Subcutaneous abdominal adipose tissue (tissue), 5 donors: ENCODE results near the gene MYL12B.
"Not testable (repeated sequence)": the region's sequence is repeated elsewhere in the genome, so short reads cannot be mapped to it uniquely, and the experiment has no call there.

Experiments
- H3K27ac ChIP-seq: one replicate; pipeline ENCODE4 v1.7.0; 2013; ENCODE audit warnings: low read depth, mild to moderate bottlenecking, inconsistent platforms, low read length, moderate library complexity
- H3K27me3 ChIP-seq, 5 donors: one replicate each; pipeline ENCODE4 v1.7.0; 2013; ENCODE audit warnings: low read length in 5 of 5, inconsistent platforms in 1 of 5; ENCODE audit not compliant: control insufficient read depth in 5 of 5, insufficient read depth in 4 of 5
- H3K36me3 ChIP-seq, 5 donors: one replicate each; pipeline ENCODE4 v1.7.0; 2013; ENCODE audit warnings: low read length in 5 of 5; ENCODE audit not compliant: control insufficient read depth in 5 of 5, insufficient read depth in 5 of 5
- H3K4me1 ChIP-seq, 5 donors: one replicate each; pipeline ENCODE4 v1.7.0; 2013; ENCODE audit warnings: low read length in 5 of 5, mild to moderate bottlenecking in 3 of 5, moderate library complexity in 1 of 5; ENCODE audit not compliant: control insufficient read depth in 5 of 5, insufficient read depth in 5 of 5
- H3K4me3 ChIP-seq, 5 donors: one replicate each; pipeline ENCODE4 v1.7.0; 2013; ENCODE audit warnings: low read length in 5 of 5, low read depth in 1 of 5
- H3K9ac ChIP-seq, 5 donors: one replicate each; pipeline ENCODE4 v1.7.0; 2013; ENCODE audit warnings: low read length in 5 of 5, mild to moderate bottlenecking in 4 of 5, moderate library complexity in 3 of 5
- H3K9me3 ChIP-seq, 5 donors: one replicate each; pipeline ENCODE4 v1.7.0; 2013; ENCODE audit warnings: low read length in 5 of 5; ENCODE audit not compliant: control insufficient read depth in 5 of 5
- donor health status: healthy.
- donor health status: healthy.
- donor health status: healthy.
- donor health status: healthy.
- donor health status: healthy.

The MYL12B gene

DNA sequence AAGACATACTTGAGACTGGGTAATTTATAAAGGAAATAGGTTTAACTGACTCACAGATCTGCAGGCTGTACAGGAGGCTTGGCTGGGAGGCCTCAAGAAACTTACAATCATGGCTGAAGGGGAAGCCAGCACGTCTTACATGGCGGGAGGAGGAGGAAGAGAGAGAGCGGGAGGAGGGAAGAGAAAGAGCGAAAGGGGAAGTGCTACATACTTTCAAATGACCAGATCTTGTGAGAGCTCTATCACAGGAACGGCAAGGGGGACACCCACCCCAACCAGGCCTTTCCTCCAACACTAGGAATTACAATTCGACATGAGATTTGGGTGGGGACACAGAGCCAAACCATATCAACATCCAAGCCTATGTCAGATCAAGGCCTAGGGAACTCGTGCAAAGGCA lies 24.2 kb downstream of the MYL12B start:
- Histone ChIP-seq H3K4me1 (peaks cover 0 to 10% (median 5%) of the 10 kb centered on the region in 5 donors), H3K9ac (no peak overlapping the region), H3K4me3 (no peak overlapping the region), H3K27ac (no peak overlapping the region), H3K36me3 (no peaks in the 10 kb centered on the region), H3K9me3 (no peaks in the 10 kb centered on the region), H3K27me3 (no peaks in the 10 kb centered on the region)

- Histone ChIP-seq H3K9ac (no peak overlapping the region), H3K27me3 (no peaks in the 10 kb centered on the region), H3K36me3 (no peaks in the 10 kb centered on the region), H3K4me1 (peaks cover 2 to 13% (median 12%) of the 10 kb centered on the region in 5 donors), H3K4me3 (no peak overlapping the region), H3K27ac (no peak overlapping the region), H3K9me3 (no peaks in the 10 kb centered on the region)
Observed at GRCh38 chr18:3293196-3293951, 31.4 kb downstream of the MYL12B start.

GRCh38 chr18:3294435-3295080 lies 32.6 kb downstream of the MYL12B start:
- Histone ChIP-seq H3K9me3 (no peaks in the 10 kb centered on the region), H3K9ac (no peak overlapping the region), H3K27me3 (no peaks in the 10 kb centered on the region), H3K4me1 (peaks cover 2 to 13% (median 12%) of the 10 kb centered on the region in 5 donors), H3K4me3 (no peak overlapping the region), H3K36me3 (no peaks in the 10 kb centered on the region), H3K27ac (no peak overlapping the region)

- H3K36me3 ChIP-seq = no peaks in the 10 kb centered on the region
- peak overlapping the region in 2 of 5 donors; percentile 40 to 60 for H3K9ac ChIP-seq
- H3K4me1 ChIP-seq = peaks cover 2 to 13% (median 12%) of the 10 kb centered on the region in 5 donors
- H3K4me3 ChIP-seq = peak overlapping the region; percentile 55 to 79 (median 75)
- H3K9me3 ChIP-seq = no peaks in the 10 kb centered on the region
- no peaks in the 10 kb centered on the region for H3K27me3 ChIP-seq
- no peak overlapping the region for H3K27ac ChIP-seq
Observed at GRCh38 chr18:3297025-3297984, 35.4 kb downstream of the MYL12B start.

DNA sequence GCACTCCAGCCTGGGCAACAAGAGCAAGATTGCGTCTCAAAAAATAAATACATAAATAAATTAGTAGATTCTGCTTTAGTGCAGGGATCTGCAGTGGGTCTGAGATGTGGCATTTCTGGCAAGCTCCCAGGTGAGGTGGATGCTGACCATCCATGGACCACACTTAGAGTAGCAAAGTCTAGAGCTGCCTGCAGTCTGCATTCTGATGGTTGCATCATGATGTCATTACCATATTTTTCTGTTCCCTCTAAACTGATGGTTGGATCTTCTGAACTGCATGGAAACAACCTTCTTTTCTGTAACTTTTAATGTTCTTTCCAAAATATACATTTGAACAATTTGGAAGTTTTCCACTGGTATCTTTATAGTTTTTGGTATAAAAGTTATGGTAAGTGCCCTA lies 42.9 kb downstream of the MYL12B start:
- no peaks in the 10 kb centered on the region for H3K9me3 ChIP-seq
- no peaks in the 10 kb centered on the region for H3K36me3 ChIP-seq
- H3K4me3 ChIP-seq = no peak overlapping the region
- no peaks in the 10 kb centered on the region for H3K4me1 ChIP-seq
- H3K27ac ChIP-seq = no peak overlapping the region
- no peaks in the 10 kb centered on the region for H3K27me3 ChIP-seq
- H3K9ac ChIP-seq = no peak overlapping the region

DNA sequence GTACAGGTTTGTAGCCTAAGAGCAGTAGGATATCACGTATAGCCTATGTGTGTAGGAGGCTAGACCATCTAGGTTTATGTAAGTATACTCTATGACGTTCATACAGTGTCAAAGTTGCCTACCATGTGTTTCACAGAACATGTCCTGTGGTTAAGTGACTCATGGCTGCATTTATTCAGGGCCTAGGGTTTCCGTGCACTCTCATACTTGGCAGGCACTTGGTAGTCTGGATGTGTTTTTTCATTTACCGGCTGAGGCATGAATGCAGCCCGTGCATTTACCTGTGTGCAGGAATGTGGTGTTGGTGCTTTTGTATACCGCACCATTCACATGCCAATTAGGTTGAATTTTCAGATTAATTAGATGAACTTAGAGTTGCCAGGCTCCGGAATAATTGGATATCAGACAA lies 43.4 kb downstream of the MYL12B start:
- Histone ChIP-seq H3K4me3 (no peak overlapping the region), H3K4me1 (no peaks in the 10 kb centered on the region), H3K27ac (no peak overlapping the region), H3K27me3 (no peaks in the 10 kb centered on the region), H3K9ac (no peak overlapping the region), H3K36me3 (no peaks in the 10 kb centered on the region), H3K9me3 (no peaks in the 10 kb centered on the region)

DNA sequence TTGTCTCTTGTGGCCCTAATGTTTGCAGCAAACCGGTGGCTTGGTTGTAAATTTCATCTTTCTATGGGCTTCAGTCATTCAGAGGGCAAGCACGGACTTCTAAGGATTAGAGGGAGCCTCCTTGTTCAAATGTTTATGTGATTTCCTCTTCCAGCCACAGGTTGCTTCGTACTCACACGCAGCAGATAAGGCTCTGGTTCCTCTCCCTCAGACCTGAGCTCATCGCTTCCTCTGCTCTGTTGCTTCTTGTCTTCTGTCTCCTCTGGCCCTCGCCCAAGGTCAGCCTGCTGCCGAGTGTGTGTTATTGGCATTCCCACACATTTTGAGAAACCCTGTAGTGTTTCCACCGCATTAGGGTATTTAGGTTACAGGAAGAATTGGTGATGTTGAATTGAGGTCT lies 44.0 kb downstream of the MYL12B start:
- no peaks in the 10 kb centered on the region for H3K36me3 ChIP-seq

GRCh38 chr18:3306391-3306790 lies 44.5 kb downstream of the MYL12B start:
- H3K4me3 ChIP-seq = no peak overlapping the region
- H3K9me3 ChIP-seq = no peaks in the 10 kb centered on the region
- no peaks in the 10 kb centered on the region for H3K4me1 ChIP-seq
- no peak overlapping the region for H3K27ac ChIP-seq
- no peak overlapping the region for H3K9ac ChIP-seq
- H3K27me3 ChIP-seq = no peaks in the 10 kb centered on the region
- no peaks in the 10 kb centered on the region for H3K36me3 ChIP-seq

More for the DNA sequence above, 44.0 kb downstream of the MYL12B start:
- H3K27ac ChIP-seq = no peak overlapping the region
- H3K4me1 ChIP-seq = no peaks in the 10 kb centered on the region
- no peak overlapping the region for H3K9ac ChIP-seq
- H3K27me3 ChIP-seq = no peaks in the 10 kb centered on the region
- no peak overlapping the region for H3K4me3 ChIP-seq
- no peaks in the 10 kb centered on the region for H3K9me3 ChIP-seq

- Histone ChIP-seq H3K9me3 (no peaks in the 10 kb centered on the region), H3K4me3 (no peak overlapping the region), H3K27ac (no peak overlapping the region), H3K9ac (no peak overlapping the region), H3K27me3 (no peaks in the 10 kb centered on the region), H3K36me3 (no peaks in the 10 kb centered on the region), H3K4me1 (no peaks in the 10 kb centered on the region)
Observed at GRCh38 chr18:3313685-3314084, 51.8 kb downstream of the MYL12B start.

DNA sequence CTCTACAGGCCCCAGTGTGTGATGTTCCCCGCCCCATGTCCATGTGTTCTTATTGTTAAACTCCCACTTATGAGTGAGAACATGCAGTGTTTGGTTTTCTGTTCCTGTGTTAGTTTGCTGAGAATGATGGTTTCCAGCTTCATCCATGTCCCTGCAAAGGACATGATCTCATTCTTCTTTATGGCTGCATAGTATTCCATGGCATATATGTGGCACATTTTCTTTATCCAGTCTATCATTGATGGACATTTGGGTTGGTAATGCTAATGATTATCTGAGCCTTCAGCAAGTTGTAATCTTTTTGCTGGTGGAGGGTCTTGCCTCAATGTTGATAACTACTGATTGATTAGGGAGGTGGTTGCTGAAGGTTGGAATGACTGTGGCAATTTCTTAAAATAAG lies 53.4 kb downstream of the MYL12B start:
- not testable (repeated sequence) for H3K9me3 ChIP-seq, H3K36me3 ChIP-seq, H3K9ac ChIP-seq, H3K4me1 ChIP-seq, H3K27me3 ChIP-seq, H3K27ac ChIP-seq, H3K4me3 ChIP-seq
